Fibroblast of villous mesenchyme (primary cell): ENCODE measurements around the gene POFUT2. TPM values are rescaled to one million over a fixed set of nuclear protein-coding genes. Genes with fewer than 3 reads are reported as not detected.

Experiments
- DNase-seq: peaks from one replicate; pipeline ENCODE4 v3.0.0-alpha.2; 2010; ENCODE audit warnings: low read depth
- H3K4me3 ChIP-seq: 2 replicates; pipeline ENCODE4 v1.5.1; 2011; ENCODE audit warnings: low read depth, mild to moderate bottlenecking, low read length
- CTCF ChIP-seq: IDR thresholded peaks from 2 replicates; pipeline ENCODE4 v1.5.1; 2012; ENCODE audit warnings: low read depth, mild to moderate bottlenecking, low read length; ENCODE audit not compliant: insufficient read depth
- total RNA-seq: library from RNA; depleted of rRNA; stranded (reverse); fragments of >200 nt; gene quantifications from 2 replicates; pipeline ENCODE4 v1.2.3, GENCODE V29; 2012

The POFUT2 gene
- total RNA-seq, 1 donor, result 60.0 TPM

- no peak for TF ChIP-seq CTCF
- no peak overlapping the region for H3K4me3 ChIP-seq
- DNase-seq, result no peak
Measured at GRCh38 chr21:45280969-45281368, 6.7 kb downstream of the POFUT2 start.

GRCh38 chr21:45280178-45280821 is 7.4 kb downstream of the POFUT2 start:
- no peak overlapping the region for H3K4me3 ChIP-seq
- DNase-seq, result no peak
- no peak for TF ChIP-seq CTCF

- TF ChIP-seq CTCF, result no peak
- H3K4me3 ChIP-seq, result no peak overlapping the region
- no peak for DNase-seq
Measured at GRCh38 chr21:45279446-45280177, 8.1 kb downstream of the POFUT2 start.

GRCh38 chr21:45278156-45278911 is 9.4 kb downstream of the POFUT2 start:
- TF ChIP-seq CTCF, result no peak
- no peak overlapping the region for H3K4me3 ChIP-seq
- DNase-seq, result no peak

GRCh38 chr21:45277101-45278045 is 10.3 kb downstream of the POFUT2 start:
- H3K4me3 ChIP-seq, result no peak overlapping the region
- TF ChIP-seq CTCF, result no peak
- no peak for DNase-seq

- no peak overlapping the region for H3K4me3 ChIP-seq
- TF ChIP-seq CTCF, result no peak
- no peak for DNase-seq
Measured at GRCh38 chr21:45276596-45276995, 11.1 kb downstream of the POFUT2 start.
